ENCODE results near the gene APBB3. TPM values are rescaled to one million over a fixed set of nuclear protein-coding genes. Genes with fewer than 3 reads are reported as not detected.

Gene APBB3
- polyA plus RNA-seq, 1 donor = 27.2 TPM

GRCh38 chr5:140556438-140556837 lies 8.0 kb downstream of the APBB3 start:
- Histone ChIP-seq H3K36me3 (ENCODE audit: control insufficient read depth, insufficient read depth, low read length) (peaks cover 12% of the 10 kb centered on the region), H3K27ac (ENCODE audit: low read length) (peak overlapping the region; percentile 62), H3K4me3 (ENCODE audit: low read length) (peak overlapping the region; percentile 93), H3K27me3 (ENCODE audit: control insufficient read depth, insufficient read depth, low read length) (no peaks in the 10 kb centered on the region), H3K9me3 (ENCODE audit: control insufficient read depth, low read depth, low read length) (no peaks in the 10 kb centered on the region), H3K4me1 (ENCODE audit: control insufficient read depth, insufficient read depth, low read length) (peaks cover 10% of the 10 kb centered on the region)
- WGBS (ENCODE audit: insufficient coverage, low lambda C conversion rate) = 3% methylated on average over 5 of the region's 6 CpGs
- peak in 1 of 2 donors; percentile 23 for DNase-seq

GRCh38 chr5:140555747-140556312 lies 8.6 kb downstream of the APBB3 start:
- DNase-seq = no peak

GRCh38 chr5:140554454-140554853 lies 9.9 kb downstream of the APBB3 start:
- Histone ChIP-seq H3K27ac (ENCODE audit: low read length) (no peak overlapping the region), H3K27me3 (ENCODE audit: control insufficient read depth, insufficient read depth, low read length) (no peaks in the 10 kb centered on the region), H3K9me3 (ENCODE audit: control insufficient read depth, low read depth, low read length) (no peaks in the 10 kb centered on the region), H3K36me3 (ENCODE audit: control insufficient read depth, insufficient read depth, low read length) (peaks cover 26% of the 10 kb centered on the region), H3K4me1 (ENCODE audit: control insufficient read depth, insufficient read depth, low read length) (peaks cover 10% of the 10 kb centered on the region), H3K4me3 (ENCODE audit: low read length) (no peak overlapping the region)
- WGBS (ENCODE audit: insufficient coverage, low lambda C conversion rate) = 75% methylated on average over 1 of the region's 2 CpGs
- DNase-seq = no peak

More at GRCh38 chr5:140555747-140556312, 8.6 kb downstream of the APBB3 start:
- Histone ChIP-seq H3K4me3 (ENCODE audit: low read length) (no peak overlapping the region), H3K27me3 (ENCODE audit: control insufficient read depth, insufficient read depth, low read length) (no peaks in the 10 kb centered on the region), H3K27ac (ENCODE audit: low read length) (no peak overlapping the region), H3K9me3 (ENCODE audit: control insufficient read depth, low read depth, low read length) (no peaks in the 10 kb centered on the region), H3K36me3 (ENCODE audit: control insufficient read depth, insufficient read depth, low read length) (peaks cover 16% of the 10 kb centered on the region), H3K4me1 (ENCODE audit: control insufficient read depth, insufficient read depth, low read length) (peaks cover 10% of the 10 kb centered on the region)
- 80% methylated on average over 1 of the region's 1 CpG for WGBS (ENCODE audit: insufficient coverage, low lambda C conversion rate)

- WGBS (ENCODE audit: insufficient coverage, low lambda C conversion rate) = 100% methylated on average over 2 of the region's 2 CpGs
- H3K9me3 ChIP-seq (ENCODE audit: control insufficient read depth, low read depth, low read length) = no peaks in the 10 kb centered on the region
- no peaks in the 10 kb centered on the region for H3K27me3 ChIP-seq (ENCODE audit: control insufficient read depth, insufficient read depth, low read length)
- H3K36me3 ChIP-seq (ENCODE audit: control insufficient read depth, insufficient read depth, low read length) = peaks cover 32% of the 10 kb centered on the region
- no peak for DNase-seq
- no peak overlapping the region for H3K4me3 ChIP-seq (ENCODE audit: low read length)
- H3K27ac ChIP-seq (ENCODE audit: low read length) = no peak overlapping the region
- H3K4me1 ChIP-seq (ENCODE audit: control insufficient read depth, insufficient read depth, low read length) = peaks cover 18% of the 10 kb centered on the region
Observed at GRCh38 chr5:140553657-140554056, 10.7 kb downstream of the APBB3 start.

- H3K27ac ChIP-seq (ENCODE audit: low read length) = no peak overlapping the region
- WGBS (ENCODE audit: insufficient coverage, low lambda C conversion rate) = no CpG with 5 or more reads among the region's 4 CpGs
- H3K4me1 ChIP-seq (ENCODE audit: control insufficient read depth, insufficient read depth, low read length) = peaks cover 28% of the 10 kb centered on the region
- H3K4me3 ChIP-seq (ENCODE audit: low read length) = no peak overlapping the region
- no peaks in the 10 kb centered on the region for H3K9me3 ChIP-seq (ENCODE audit: control insufficient read depth, low read depth, low read length)
- DNase-seq = no peak
- H3K36me3 ChIP-seq (ENCODE audit: control insufficient read depth, insufficient read depth, low read length) = peaks cover 32% of the 10 kb centered on the region
- H3K27me3 ChIP-seq (ENCODE audit: control insufficient read depth, insufficient read depth, low read length) = no peaks in the 10 kb centered on the region
Observed at GRCh38 chr5:140551872-140552271, 12.5 kb downstream of the APBB3 start.

- Histone ChIP-seq H3K9me3 (ENCODE audit: control insufficient read depth, low read depth, low read length) (no peaks in the 10 kb centered on the region), H3K4me3 (ENCODE audit: low read length) (no peak overlapping the region), H3K27ac (ENCODE audit: low read length) (no peak overlapping the region), H3K27me3 (ENCODE audit: control insufficient read depth, insufficient read depth, low read length) (no peaks in the 10 kb centered on the region), H3K36me3 (ENCODE audit: control insufficient read depth, insufficient read depth, low read length) (peaks cover 36% of the 10 kb centered on the region), H3K4me1 (ENCODE audit: control insufficient read depth, insufficient read depth, low read length) (peaks cover 33% of the 10 kb centered on the region)
- WGBS (ENCODE audit: insufficient coverage, low lambda C conversion rate) = 100% methylated on average over 1 of the region's 11 CpGs
- no peak for DNase-seq
Observed at GRCh38 chr5:140550147-140551079, 14.0 kb downstream of the APBB3 start.

GRCh38 chr5:140549237-140550144 lies 14.9 kb downstream of the APBB3 start:
- no peak overlapping the region for H3K4me3 ChIP-seq (ENCODE audit: low read length)
- no CpG with 5 or more reads among the region's 3 CpGs for WGBS (ENCODE audit: insufficient coverage, low lambda C conversion rate)
- H3K4me1 ChIP-seq (ENCODE audit: control insufficient read depth, insufficient read depth, low read length) = peaks cover 33% of the 10 kb centered on the region
- DNase-seq = peak in 1 of 2 donors; percentile 37
- H3K27ac ChIP-seq (ENCODE audit: low read length) = no peak overlapping the region
- no peaks in the 10 kb centered on the region for H3K27me3 ChIP-seq (ENCODE audit: control insufficient read depth, insufficient read depth, low read length)
- H3K9me3 ChIP-seq (ENCODE audit: control insufficient read depth, low read depth, low read length) = no peaks in the 10 kb centered on the region
- H3K36me3 ChIP-seq (ENCODE audit: control insufficient read depth, insufficient read depth, low read length) = peaks cover 41% of the 10 kb centered on the region

GRCh38 chr5:140548791-140549190 lies 15.6 kb downstream of the APBB3 start:
- no peak for DNase-seq
- Histone ChIP-seq H3K4me1 (ENCODE audit: control insufficient read depth, insufficient read depth, low read length) (peaks cover 35% of the 10 kb centered on the region), H3K4me3 (ENCODE audit: low read length) (no peak overlapping the region), H3K9me3 (ENCODE audit: control insufficient read depth, low read depth, low read length) (no peaks in the 10 kb centered on the region), H3K36me3 (ENCODE audit: control insufficient read depth, insufficient read depth, low read length) (peaks cover 45% of the 10 kb centered on the region), H3K27me3 (ENCODE audit: control insufficient read depth, insufficient read depth, low read length) (no peaks in the 10 kb centered on the region), H3K27ac (ENCODE audit: low read length) (peak overlapping the region; percentile 95)
- WGBS (ENCODE audit: insufficient coverage, low lambda C conversion rate) = no CpG with 5 or more reads among the region's 7 CpGs

GRCh38 chr5:140548300-140548688 lies 16.1 kb downstream of the APBB3 start:
- Histone ChIP-seq H3K27ac (ENCODE audit: low read length) (peak overlapping the region; percentile 95), H3K4me3 (ENCODE audit: low read length) (peak overlapping the region; percentile 51), H3K36me3 (ENCODE audit: control insufficient read depth, insufficient read depth, low read length) (peaks cover 45% of the 10 kb centered on the region), H3K27me3 (ENCODE audit: control insufficient read depth, insufficient read depth, low read length) (no peaks in the 10 kb centered on the region), H3K9me3 (ENCODE audit: control insufficient read depth, low read depth, low read length) (no peaks in the 10 kb centered on the region), H3K4me1 (ENCODE audit: control insufficient read depth, insufficient read depth, low read length) (peaks cover 38% of the 10 kb centered on the region)
- no CpG with 5 or more reads among the region's 5 CpGs for WGBS (ENCODE audit: insufficient coverage, low lambda C conversion rate)
- no peak for DNase-seq

Measured in large intestine (tissue), 3 donors.